Mucosa of stomach (tissue), 1 donor: Measurements from ENCODE around the gene COG1.

Source experiments
- H3K27me3 ChIP-seq: one replicate; pipeline ENCODE4 v1.7.0; 2013; ENCODE audit warnings: mild to moderate bottlenecking, low read length; ENCODE audit not compliant: control insufficient read depth, insufficient read depth
- H3K36me3 ChIP-seq: one replicate; pipeline ENCODE4 v1.7.0; 2013; ENCODE audit warnings: low read length; ENCODE audit not compliant: control insufficient read depth, insufficient read depth
- H3K4me1 ChIP-seq: one replicate; pipeline ENCODE4 v1.7.0; 2013; ENCODE audit warnings: mild to moderate bottlenecking, low read length; ENCODE audit not compliant: control insufficient read depth, insufficient read depth
- H3K4me3 ChIP-seq: one replicate; pipeline ENCODE4 v1.7.0; 2013; ENCODE audit warnings: low read length
- H3K9ac ChIP-seq: one replicate; pipeline ENCODE4 v1.7.0; 2013; ENCODE audit warnings: mild to moderate bottlenecking, low read length, moderate library complexity
- H3K9me3 ChIP-seq: one replicate; pipeline ENCODE4 v1.7.0; 2013; ENCODE audit warnings: mild to moderate bottlenecking, low read length, moderate library complexity; ENCODE audit not compliant: control insufficient read depth
- donor health status: Pancreatic carcinoma.

The COG1 gene

DNA sequence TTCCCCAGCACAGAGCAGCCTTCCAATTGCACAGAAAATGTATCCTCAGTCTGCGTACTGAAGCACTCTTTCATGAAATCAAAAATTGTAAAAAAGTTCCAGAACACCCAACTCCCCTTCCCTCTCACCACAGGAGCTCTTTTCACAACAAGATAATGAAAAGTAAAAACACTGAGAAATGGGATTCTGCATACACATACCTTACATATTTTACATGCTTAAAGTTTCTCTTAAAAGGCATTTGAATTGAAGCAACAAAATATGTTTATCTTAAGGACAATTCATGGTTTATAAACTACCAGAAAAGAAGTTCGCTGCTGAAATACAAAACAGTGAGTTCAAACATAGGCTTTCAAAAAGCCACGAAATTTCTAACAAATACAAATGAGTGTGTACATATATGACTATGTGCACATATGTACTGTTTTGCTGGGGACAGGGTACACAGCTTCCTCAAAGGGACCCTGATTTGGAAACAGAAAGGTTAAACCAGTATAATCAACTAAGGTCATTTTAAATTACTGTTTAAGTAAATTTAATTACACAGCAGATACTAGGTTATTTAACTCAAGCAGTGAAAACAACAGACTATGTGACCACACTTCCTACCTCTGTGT is 33.8 kb downstream of the COG1 start:
- H3K4me3 ChIP-seq, result no peak overlapping the region
- H3K27me3 ChIP-seq, result no peaks in the 10 kb centered on the region
- no peak overlapping the region for H3K9ac ChIP-seq
- peaks cover 37% of the 10 kb centered on the region for H3K4me1 ChIP-seq
- H3K9me3 ChIP-seq, result no peaks in the 10 kb centered on the region
- H3K36me3 ChIP-seq, result no peaks in the 10 kb centered on the region

GRCh38 chr17:73227379-73227778 is 34.5 kb downstream of the COG1 start:
- H3K9ac ChIP-seq, result no peak overlapping the region

DNA sequence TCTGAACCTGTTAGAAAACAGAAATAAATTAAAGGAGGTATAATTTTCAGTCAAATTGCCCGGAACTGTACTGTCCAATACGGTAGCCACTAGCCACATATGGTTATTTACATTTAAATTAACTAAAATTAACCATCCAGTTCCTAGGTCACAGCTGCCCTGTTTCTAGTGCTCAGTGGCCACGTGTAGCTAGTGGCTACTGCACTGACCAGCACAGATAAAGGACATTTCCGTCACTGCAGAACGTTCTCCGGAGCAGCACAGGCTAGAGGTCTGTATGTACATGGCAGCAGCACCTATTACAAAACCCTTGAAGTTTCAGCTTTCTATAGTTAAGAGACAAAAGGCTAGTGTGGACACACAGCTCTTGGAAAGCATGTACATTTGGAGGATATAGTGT is 35.1 kb downstream of the COG1 start:
- Histone ChIP-seq H3K36me3 (no peaks in the 10 kb centered on the region), H3K4me1 (peaks cover 37% of the 10 kb centered on the region), H3K9ac (no peak overlapping the region), H3K27me3 (no peaks in the 10 kb centered on the region), H3K9me3 (no peaks in the 10 kb centered on the region), H3K4me3 (no peak overlapping the region)

More at GRCh38 chr17:73227379-73227778, 34.5 kb downstream of the COG1 start:
- Histone ChIP-seq H3K4me1 (peaks cover 37% of the 10 kb centered on the region), H3K36me3 (no peaks in the 10 kb centered on the region), H3K4me3 (no peak overlapping the region), H3K9me3 (no peaks in the 10 kb centered on the region), H3K27me3 (no peaks in the 10 kb centered on the region)

- H3K36me3 ChIP-seq, result no peaks in the 10 kb centered on the region
- H3K27me3 ChIP-seq, result no peaks in the 10 kb centered on the region
- H3K9ac ChIP-seq, result no peak overlapping the region
- H3K4me3 ChIP-seq, result no peak overlapping the region
- H3K9me3 ChIP-seq, result no peaks in the 10 kb centered on the region
- peaks cover 37% of the 10 kb centered on the region for H3K4me1 ChIP-seq
Observed at GRCh38 chr17:73228748-73229236, 35.9 kb downstream of the COG1 start.

GRCh38 chr17:73230088-73230487 is 37.2 kb downstream of the COG1 start:
- H3K4me3 ChIP-seq, result no peak overlapping the region
- peaks cover 46% of the 10 kb centered on the region for H3K4me1 ChIP-seq

DNA sequence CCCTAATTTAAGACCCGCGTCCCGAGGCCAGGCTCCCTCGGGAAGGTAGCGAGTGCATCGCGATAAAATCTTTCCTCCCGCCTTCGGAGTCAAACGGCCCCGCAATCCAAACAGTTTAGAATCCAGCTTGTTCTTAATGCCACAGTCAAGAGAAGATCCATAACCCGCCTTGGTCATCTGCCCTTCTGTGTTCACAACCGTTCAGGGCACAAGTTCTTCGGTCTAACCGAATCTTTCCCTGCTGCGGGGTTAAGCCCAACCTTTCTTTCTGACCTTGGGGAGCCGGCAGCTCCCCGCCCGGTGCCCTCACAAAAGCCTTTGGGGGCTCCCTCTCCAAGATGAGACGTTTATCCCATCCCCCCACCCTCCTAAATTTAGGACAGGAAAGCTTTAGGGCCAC is 38.5 kb downstream of the COG1 start:
- no peaks in the 10 kb centered on the region for H3K27me3 ChIP-seq
- no peaks in the 10 kb centered on the region for H3K9me3 ChIP-seq
- H3K4me1 ChIP-seq, result peaks cover 48% of the 10 kb centered on the region

More at GRCh38 chr17:73230088-73230487, 37.2 kb downstream of the COG1 start:
- no peak overlapping the region for H3K9ac ChIP-seq
- no peaks in the 10 kb centered on the region for H3K27me3 ChIP-seq
- H3K9me3 ChIP-seq, result no peaks in the 10 kb centered on the region
- H3K36me3 ChIP-seq, result no peaks in the 10 kb centered on the region

GRCh38 chr17:73231841-73232586 is 39.2 kb downstream of the COG1 start:
- Histone ChIP-seq H3K27me3 (no peaks in the 10 kb centered on the region), H3K4me1 (peaks cover 47% of the 10 kb centered on the region), H3K9me3 (no peaks in the 10 kb centered on the region), H3K4me3 (peak overlapping the region; percentile 12), H3K36me3 (no peaks in the 10 kb centered on the region), H3K9ac (peak overlapping the region; percentile 85)

More for the DNA sequence above, 38.5 kb downstream of the COG1 start:
- Histone ChIP-seq H3K4me3 (peak overlapping the region; percentile 12), H3K36me3 (no peaks in the 10 kb centered on the region), H3K9ac (peak overlapping the region; percentile 85)

GRCh38 chr17:73232587-73233373 is 39.9 kb downstream of the COG1 start:
- H3K9me3 ChIP-seq, result no peaks in the 10 kb centered on the region
- H3K27me3 ChIP-seq, result no peaks in the 10 kb centered on the region
- peak overlapping the region; percentile 12 for H3K4me3 ChIP-seq
- peak overlapping the region; percentile 76 for H3K9ac ChIP-seq
- peaks cover 39% of the 10 kb centered on the region for H3K4me1 ChIP-seq
- H3K36me3 ChIP-seq, result no peaks in the 10 kb centered on the region

DNA sequence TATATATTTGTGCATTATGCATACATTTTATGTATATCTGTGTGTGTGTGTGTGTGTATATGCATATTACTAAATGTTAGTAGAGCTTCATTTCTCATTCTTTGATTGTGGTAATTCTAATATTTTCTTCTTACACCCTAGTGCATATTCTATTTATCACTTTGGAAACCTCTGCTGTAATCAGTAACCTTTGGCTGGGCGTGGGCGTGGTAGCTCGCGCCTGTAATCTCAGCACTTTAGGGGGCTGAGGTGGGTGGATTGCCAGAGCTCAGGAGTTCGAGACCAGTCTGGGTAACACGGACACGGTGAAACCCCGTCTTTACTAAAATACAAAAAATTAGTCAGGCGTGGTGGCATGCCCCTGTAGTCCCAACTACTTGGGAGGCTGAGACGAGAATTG is 41.9 kb downstream of the COG1 start:
- no peak overlapping the region for H3K4me3 ChIP-seq
- no peaks in the 10 kb centered on the region for H3K27me3 ChIP-seq
- no peaks in the 10 kb centered on the region for H3K36me3 ChIP-seq
- peaks cover 23% of the 10 kb centered on the region for H3K4me1 ChIP-seq
- no peak overlapping the region for H3K9ac ChIP-seq
- no peaks in the 10 kb centered on the region for H3K9me3 ChIP-seq

DNA sequence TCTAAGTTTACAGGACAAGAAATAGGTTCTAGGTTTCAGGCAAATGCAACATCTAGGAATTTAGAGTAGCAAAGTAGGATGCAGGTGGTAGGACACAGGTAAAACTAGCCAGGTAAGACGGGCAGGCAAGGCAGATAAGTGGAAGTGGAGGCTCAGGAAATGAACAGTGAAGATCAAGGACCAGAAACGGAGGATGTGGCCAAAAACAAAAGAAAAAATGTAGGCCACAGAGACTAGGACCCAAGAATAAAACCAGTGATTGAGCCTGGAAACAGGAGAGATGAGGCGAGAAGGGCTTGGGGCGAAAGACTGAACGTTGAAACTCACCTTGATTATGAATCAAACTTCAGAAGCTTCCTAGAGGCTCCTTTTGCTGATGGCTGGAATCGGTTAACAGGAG is 44.9 kb downstream of the COG1 start:
- Histone ChIP-seq H3K27me3 (no peaks in the 10 kb centered on the region), H3K9me3 (no peaks in the 10 kb centered on the region), H3K9ac (no peak overlapping the region), H3K36me3 (peaks cover 3% of the 10 kb centered on the region), H3K4me3 (no peak overlapping the region), H3K4me1 (peaks cover 11% of the 10 kb centered on the region)

DNA sequence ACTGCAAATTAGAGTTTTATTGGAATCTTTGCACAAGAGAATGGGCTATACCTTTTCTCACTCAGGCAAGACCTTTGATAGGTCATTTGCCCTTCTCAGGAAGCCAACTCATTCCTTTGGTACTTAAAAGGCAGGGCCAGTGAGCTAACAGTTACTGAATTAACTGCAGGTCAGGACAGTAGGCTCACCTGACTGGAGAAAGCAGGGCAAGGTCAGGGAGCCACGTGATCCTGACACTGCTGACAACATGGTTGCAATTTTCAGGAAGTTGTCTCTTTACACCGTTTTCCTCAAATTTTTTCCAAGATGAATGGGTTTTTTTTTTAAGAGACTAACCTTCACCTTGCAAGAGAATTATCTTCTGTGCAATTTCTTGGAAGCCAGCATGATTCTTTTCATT is 47.7 kb downstream of the COG1 start:
- Histone ChIP-seq H3K9ac (no peak overlapping the region), H3K27me3 (no peaks in the 10 kb centered on the region), H3K4me3 (no peak overlapping the region), H3K9me3 (no peaks in the 10 kb centered on the region), H3K36me3 (peaks cover 4% of the 10 kb centered on the region), H3K4me1 (no peaks in the 10 kb centered on the region)

GRCh38 chr17:73247726-73248125 is 54.9 kb downstream of the COG1 start:
- Histone ChIP-seq H3K9ac (no peak overlapping the region), H3K36me3 (peaks cover under 1% of the 10 kb centered on the region), H3K4me3 (no peak overlapping the region), H3K9me3 (no peaks in the 10 kb centered on the region), H3K4me1 (no peaks in the 10 kb centered on the region), H3K27me3 (no peaks in the 10 kb centered on the region)
